Stomach (tissue), 4 donors: ENCODE data around the gene TBX6.

Source experiments
- POLR2A ChIP-seq, 4 donors: fragments of 450-650 bp; IDR thresholded peaks; one replicate each; pipeline ENCODE4 v1.6.1; 2016; ENCODE audit warnings: antibody characterized with exemption in 4 of 4, control low read depth in 2 of 4, mild to moderate bottlenecking in 1 of 4, moderate library complexity in 1 of 4
- POLR2AphosphoS5 ChIP-seq, 3 donors: sonication (generic); formaldehyde crosslinking; IDR thresholded peaks; one replicate each; pipeline ENCODE4 v1.6.1; 2016; ENCODE audit warnings: antibody characterized with exemption in 3 of 3
- TF ChIP-seq, protein P1 (sequence below), 7 experiments: fragments of 450-650 bp in 4 of 7; fragments of 200-600 bp in 3 of 7; sonication (generic) in 3 of 7; IDR thresholded peaks; one replicate each; pipeline ENCODE4 v1.5.1; 2016 to 2019; ENCODE audit warnings: antibody characterized with exemption in 7 of 7, control low read depth in 2 of 7, mild to moderate bottlenecking in 1 of 7

DNA sequence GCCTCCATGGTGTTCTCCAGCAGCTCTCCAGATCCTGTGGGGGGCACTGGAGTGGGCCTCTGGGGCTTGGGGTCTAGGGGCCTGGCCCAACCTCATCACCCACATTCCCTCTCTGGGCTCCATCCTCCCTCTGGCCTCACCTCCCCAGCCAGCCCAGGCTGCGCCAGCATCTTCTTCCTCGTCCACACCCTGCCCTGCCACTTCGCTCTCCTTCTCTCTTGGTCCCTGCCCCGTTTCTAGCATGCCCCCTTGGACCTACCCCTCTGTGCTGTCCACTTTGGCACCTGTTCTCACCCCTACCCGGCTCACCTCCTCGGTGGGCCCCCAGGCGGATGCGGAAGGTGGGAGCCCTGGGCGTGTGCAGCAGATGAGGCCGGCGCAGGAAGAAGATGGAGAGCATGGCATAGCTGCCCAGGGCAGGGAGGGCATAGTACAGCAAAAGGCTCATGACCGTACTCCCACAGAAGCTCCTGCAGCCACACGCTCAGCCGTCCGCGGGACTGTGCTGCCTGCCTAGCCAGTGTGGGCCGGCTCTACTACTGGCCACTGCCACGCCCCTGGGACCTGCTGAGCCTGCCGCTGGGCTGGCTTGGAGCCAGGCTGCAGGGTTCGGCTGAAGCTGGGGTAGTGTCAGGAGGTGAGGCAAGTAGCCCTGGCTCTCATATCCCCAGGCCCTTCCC is 21.4 kb upstream of the TBX6 start, which contains the start of gene GDPD3:
- TF ChIP-seq, protein P1, sequence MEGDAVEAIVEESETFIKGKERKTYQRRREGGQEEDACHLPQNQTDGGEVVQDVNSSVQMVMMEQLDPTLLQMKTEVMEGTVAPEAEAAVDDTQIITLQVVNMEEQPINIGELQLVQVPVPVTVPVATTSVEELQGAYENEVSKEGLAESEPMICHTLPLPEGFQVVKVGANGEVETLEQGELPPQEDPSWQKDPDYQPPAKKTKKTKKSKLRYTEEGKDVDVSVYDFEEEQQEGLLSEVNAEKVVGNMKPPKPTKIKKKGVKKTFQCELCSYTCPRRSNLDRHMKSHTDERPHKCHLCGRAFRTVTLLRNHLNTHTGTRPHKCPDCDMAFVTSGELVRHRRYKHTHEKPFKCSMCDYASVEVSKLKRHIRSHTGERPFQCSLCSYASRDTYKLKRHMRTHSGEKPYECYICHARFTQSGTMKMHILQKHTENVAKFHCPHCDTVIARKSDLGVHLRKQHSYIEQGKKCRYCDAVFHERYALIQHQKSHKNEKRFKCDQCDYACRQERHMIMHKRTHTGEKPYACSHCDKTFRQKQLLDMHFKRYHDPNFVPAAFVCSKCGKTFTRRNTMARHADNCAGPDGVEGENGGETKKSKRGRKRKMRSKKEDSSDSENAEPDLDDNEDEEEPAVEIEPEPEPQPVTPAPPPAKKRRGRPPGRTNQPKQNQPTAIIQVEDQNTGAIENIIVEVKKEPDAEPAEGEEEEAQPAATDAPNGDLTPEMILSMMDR (IDR thresholded peaks at IDR 0.05), result no peak
- TF ChIP-seq POLR2A (IDR thresholded peaks at IDR 0.05) (no peak), POLR2AphosphoS5 (IDR thresholded peaks at IDR 0.05) (peak in 1 of 3 donors; percentile 41)
